GM12892 (cell line): ENCODE results near the gene CSK.
A peak's percentile ranks its signal among the peaks of the same experiment; 100 is the strongest.

Experiments
- DNase-seq: peaks from one replicate; pipeline ENCODE4 v3.0.0; 2011; ENCODE audit not compliant: insufficient read length
- FAIRE-seq: peaks from 2 replicates; lab custom pipeline; 2011; peaks lifted over from hg19 to GRCh38; lab: Jason Lieb, UNC
- POLR2A ChIP-seq: IDR thresholded peaks from 2 replicates; pipeline ENCODE4 v1.6.1; 2011; ENCODE audit warnings: low read depth, low read length, control low read depth
- POLR2AphosphoS5 ChIP-seq: IDR thresholded peaks from 2 replicates; pipeline ENCODE4 v1.6.1; 2011; ENCODE audit warnings: low read depth, low read length, control low read depth
- TAF1 ChIP-seq: IDR thresholded peaks from 2 replicates; pipeline ENCODE4 v1.6.1; 2011; ENCODE audit warnings: low read depth, mild to moderate bottlenecking, control low read depth, low read length, borderline replicate concordance

Gene CSK

DNA sequence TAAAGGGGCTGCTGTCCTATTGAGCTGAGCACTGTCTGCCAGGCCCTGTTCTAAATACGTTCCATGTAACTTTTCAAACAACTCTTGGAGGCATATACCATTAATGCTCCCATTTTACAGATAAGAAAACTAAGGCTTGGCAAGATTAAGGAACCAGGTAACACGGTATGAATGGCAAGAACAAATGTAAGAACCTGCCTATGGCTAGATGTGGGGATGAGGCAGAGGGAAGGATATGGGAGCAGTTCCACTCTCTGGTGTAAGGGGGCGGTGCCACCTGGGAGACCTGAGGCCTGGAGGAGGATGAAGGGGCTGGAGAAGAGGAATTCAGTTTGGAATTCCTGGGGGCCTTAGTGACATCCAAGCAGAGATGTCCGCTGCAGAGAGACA is 27.0 kb downstream of the CSK start:
- FAIRE-seq (no peak), DNase-seq (no peak)
- TF ChIP-seq POLR2A (no peak), POLR2AphosphoS5 (no peak), TAF1 (no peak)

DNA sequence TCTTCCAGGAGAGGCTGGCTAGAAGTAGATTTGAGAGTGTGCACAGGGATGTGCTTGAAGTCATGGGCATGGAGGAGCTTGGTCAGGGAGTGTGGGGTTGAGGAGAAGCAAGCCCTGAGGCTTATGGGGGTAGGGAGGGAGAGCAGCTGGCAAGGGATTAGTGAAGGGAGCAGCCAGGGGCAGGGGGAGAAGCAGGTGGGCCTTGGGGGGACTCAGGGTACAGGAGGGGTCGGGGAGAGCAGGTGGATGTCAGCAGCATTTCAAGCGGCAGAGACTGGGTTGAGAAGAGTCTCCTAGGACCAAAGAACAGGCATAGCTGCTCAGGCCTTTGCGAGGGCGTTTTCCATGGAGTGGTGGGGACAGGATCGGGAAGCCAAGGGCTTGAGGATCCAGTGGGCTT is 27.4 kb downstream of the CSK start:
- DNase-seq = no peak
- no peak for TF ChIP-seq TAF1
- no peak for TF ChIP-seq POLR2A
- no peak for TF ChIP-seq POLR2AphosphoS5
- no peak for FAIRE-seq

DNA sequence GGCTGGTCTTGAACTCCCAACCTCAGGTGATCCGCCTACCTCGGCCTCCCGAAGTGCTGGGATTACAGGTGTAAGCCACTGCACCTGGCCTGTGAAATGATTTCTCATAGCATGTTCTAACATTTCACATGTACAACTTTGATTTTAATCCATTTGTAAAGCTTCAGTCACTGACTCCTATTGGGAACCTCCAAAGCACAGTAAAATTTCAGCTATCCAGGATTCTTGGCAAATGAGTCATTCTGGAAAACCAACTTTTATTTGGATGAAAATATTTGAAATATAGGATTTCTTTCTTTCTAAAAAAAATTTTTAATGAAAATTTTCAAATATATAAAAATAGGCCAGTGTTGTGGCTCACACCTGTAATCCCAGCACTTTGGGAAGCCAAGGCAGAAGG is 28.1 kb downstream of the CSK start:
- DNase-seq = no peak
- FAIRE-seq = no peak
- no peak for TF ChIP-seq POLR2AphosphoS5

DNA sequence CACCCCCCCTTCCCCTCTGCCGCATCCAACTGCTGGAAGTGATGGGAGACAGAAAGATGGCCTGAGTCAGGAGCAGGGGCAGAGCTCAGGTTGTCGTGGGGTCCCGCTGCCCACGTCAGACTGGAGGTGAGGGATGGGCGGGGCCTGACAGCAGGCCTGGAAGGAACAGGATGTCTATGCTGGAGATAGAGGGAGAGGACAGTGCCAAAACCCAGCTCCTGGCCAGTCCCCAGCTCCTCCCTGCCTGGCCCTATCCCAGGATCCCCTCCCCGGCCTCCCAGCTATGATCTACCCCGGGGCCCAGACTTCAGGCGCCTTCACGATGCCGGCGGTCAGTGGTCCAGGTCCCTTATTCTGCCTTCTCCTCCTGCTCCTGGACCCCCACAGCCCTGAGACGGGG is 30.7 kb downstream of the CSK start, which contains the start of gene LMAN1L:
Gene LMAN1L, plus strand, starts transcription at position 303 of the 400 bp plus-strand sequence. Its CDS starts 20 bp downstream, at position 323.
- FAIRE-seq = no peak
- DNase-seq = no peak

DNA sequence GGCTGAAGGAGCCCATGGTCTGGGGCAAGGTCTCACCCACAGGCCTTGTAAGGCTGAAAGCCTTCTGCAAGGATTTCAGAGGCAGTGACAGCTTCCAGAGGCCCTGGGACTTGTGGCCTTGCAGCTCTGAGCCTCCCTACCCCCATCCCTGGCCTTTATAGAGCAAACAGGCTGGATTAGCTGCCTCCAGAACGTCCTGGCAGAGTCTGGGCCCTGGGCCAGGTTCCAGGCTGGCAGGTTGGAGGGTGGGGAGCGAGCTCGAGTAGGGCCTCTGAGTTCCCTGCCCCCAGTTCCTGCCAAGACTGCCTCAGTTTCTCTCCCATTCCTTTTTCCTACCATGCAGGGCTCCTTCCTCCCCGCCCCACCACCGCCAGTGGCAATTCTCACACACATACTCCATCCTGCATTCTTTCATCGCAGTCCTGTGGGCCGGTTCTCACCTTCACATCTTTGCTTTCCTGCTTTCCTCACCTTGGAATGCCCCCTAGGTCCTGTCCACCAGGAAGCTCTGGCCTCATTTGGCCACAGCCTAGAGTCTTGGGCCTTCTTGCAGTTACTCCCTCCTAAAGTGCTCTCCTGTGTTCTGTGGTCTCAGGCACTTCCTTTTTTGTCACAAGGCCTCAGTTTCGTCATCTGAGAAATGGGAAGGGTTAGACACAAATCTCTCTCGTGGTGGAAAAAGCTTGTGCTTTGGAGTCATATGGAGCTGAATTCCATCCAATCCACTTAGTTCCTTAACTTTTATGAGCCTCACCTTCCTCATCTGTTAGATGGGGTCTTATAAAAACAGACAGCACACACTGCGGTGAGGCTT is 33.4 kb downstream of the CSK start:
- no peak for TF ChIP-seq POLR2AphosphoS5
- FAIRE-seq = no peak
- no peak for DNase-seq

More for the DNA sequence above, 30.7 kb downstream of the CSK start, which contains the start of gene LMAN1L:
- TF ChIP-seq POLR2AphosphoS5 (no peak), POLR2A (no peak), TAF1 (no peak)

DNA sequence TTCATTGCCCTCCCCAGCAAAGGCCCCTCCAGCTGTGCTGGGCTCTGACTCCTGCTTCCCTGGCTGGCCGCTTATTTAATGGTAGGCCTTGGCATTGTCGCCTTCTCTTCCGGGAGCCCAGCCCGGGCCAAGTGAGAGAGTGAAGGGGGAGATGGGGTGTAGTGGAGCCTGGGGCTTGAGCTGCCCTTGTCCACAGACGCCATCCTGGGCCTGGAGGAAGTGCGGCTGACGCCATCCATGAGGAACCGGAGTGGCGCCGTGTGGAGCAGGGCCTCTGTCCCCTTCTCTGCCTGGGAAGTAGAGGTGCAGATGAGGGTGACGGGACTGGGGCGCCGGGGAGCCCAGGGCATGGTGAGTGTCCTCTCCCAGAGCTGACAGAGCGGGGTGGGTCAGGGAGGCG is 34.1 kb downstream of the CSK start:
- no peak for DNase-seq

DNA sequence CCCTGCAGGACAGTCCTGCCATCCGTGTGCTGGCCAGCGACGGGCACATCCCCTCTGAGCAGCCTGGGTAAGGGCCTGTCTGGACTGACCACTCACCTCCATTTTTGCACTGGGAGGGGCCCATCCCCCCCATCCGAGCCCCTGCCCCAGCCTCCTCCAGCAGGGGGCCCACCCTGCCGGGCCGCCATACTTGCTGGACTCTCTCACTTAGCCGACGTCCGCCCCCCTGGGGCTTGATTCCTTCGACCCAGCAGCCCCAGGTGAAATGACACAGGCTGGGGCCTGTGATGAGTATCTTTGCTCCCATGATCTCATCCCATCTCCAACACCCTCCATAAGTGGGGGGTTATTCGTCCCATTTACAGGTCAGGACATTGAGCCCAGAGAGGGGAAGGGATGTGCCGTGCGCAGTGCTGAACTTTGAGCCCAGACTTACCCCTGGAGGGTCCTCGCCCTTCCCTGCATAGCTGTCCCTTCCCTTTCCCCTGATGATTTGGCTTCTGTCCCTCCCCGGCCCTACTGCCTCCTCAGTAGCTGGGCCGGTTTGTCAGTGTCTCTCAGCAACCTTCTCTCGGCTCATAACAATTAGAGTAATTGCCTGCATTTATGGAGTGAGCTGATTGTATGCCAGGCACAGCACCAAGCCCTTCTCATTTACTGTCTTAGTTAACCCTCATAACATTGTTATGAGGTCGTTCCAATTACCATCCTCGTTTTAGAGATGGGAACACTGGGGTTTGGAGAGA is 34.9 kb downstream of the CSK start:
- TF ChIP-seq POLR2AphosphoS5 = no peak
- no peak for DNase-seq
- FAIRE-seq = no peak

More for the DNA sequence above, 34.1 kb downstream of the CSK start:
- FAIRE-seq = no peak
- TF ChIP-seq POLR2A (no peak), TAF1 (no peak), POLR2AphosphoS5 (no peak)

DNA sequence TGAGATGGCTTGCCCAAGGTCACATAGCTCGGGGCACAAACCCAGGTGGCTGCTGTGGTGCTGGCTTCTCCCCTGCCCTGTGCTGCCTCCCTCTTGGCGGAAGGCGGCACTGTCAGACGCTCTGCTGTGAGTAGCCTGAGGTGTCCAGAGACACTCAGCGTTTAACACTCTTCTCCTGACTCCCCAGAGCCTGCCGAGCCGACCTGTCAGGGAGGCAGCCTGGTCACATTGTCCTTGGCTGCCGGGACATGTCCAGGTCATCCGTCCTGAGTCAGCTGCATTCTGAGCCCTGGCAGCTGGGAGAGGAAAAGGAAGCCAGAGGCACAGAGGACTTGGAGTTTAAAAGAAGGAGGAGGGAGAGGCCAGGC is 35.5 kb downstream of the CSK start:
- FAIRE-seq (peak; percentile 27), DNase-seq (no peak)
- TF ChIP-seq TAF1 (no peak), POLR2AphosphoS5 (no peak), POLR2A (no peak)

DNA sequence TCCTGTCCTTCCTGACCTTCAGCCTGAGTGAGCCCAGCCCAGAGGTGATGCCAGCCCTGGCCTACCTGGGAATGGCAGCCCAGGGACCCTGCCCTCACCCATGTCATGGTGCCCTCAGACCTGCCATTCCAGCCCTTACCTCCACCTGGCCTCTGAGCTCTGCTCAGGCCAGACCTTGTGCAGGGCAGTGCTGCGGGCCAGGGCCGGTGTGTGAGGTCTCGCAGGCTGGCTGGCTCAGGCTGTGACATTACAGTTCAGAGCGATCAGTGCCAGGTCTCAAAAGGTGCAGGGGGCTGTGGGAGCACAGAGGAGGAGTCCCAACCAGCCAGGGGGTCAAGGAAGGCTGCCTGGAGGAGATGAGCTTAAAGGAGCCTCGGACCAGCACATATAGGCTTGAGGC is 38.2 kb downstream of the CSK start:
- FAIRE-seq (no peak), DNase-seq (no peak)
- TF ChIP-seq POLR2AphosphoS5 = no peak
- no peak for TF ChIP-seq TAF1
- no peak for TF ChIP-seq POLR2A

DNA sequence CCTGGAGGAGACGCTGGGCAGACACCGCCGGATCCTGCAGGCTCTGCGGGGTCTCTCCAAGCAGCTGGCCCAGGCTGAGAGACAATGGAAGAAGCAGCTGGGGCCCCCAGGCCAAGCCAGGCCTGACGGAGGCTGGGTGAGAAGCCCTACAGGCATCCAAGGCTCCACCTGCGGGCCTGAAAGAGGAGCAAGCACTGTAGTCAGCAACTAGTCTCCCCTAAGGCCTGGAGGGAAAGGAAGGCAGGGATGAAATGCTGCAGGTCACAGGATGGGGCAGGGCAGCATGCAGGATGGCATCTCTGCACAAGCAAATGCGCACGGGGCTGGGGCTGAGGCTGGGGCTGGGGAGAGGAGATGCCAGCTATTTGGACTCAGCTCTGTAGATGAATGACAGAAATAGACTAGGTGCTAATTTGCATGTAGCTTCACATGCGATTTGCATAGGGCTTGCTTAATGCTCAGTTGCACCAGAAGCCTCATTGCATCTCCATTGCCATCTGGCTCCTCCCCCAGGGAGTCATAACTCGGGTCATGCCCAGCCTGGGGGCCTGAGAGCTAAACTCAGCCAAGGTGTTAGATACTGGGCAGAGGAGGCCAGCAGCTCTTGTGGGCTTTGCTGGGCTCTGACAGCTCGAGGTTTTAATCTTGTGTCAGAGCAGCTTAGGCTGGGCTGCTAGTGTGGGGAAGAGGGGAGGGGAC is 39.4 kb downstream of the CSK start:
- DNase-seq (peak; percentile 68), FAIRE-seq (peak; percentile 92)
- TF ChIP-seq TAF1 (no peak), POLR2AphosphoS5 (no peak), POLR2A (no peak)

DNA sequence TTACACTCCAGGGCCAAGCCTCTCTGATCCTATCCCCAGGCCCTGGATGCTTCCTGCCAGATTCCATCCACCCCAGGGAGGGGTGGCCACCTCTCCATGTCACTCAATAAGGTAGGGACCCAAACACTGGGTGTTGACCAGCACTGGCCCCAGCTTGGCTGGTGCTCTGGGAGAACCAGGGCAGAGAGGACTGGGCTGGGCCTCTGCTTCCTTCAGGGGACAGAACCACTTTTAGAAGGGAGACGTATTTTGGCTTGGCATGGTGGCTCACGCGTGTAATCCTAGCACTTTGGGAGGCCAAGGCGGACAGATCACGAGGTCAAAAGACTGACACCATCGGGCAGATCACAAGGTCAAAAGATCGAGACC is 39.9 kb downstream of the CSK start:
- TF ChIP-seq POLR2A (no peak), TAF1 (no peak), POLR2AphosphoS5 (no peak)

DNA sequence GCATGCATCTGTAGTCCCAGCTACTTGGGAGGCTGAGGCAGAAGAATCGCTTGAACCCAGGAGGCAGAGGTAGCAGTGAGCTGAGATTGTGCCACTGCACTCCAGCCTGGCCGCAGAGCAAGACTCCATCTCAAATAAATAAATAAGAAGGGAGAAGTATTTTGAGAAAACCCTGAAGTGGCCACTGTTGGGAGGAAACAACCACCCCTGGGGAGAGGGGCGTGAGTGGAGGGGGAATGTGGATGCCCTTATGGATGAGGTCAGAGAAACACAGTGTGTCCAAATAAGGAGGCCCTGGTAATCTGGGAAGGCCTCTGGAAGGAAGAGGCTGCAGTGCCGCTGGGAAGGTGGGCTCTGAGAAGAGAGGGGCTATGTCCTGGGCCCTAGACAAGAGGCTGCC is 40.4 kb downstream of the CSK start:
- DNase-seq (no peak), FAIRE-seq (no peak)
- TF ChIP-seq POLR2AphosphoS5 = no peak
- no peak for TF ChIP-seq TAF1
- no peak for TF ChIP-seq POLR2A

More for the DNA sequence above, 39.9 kb downstream of the CSK start:
- DNase-seq = no peak
- FAIRE-seq = no peak

DNA sequence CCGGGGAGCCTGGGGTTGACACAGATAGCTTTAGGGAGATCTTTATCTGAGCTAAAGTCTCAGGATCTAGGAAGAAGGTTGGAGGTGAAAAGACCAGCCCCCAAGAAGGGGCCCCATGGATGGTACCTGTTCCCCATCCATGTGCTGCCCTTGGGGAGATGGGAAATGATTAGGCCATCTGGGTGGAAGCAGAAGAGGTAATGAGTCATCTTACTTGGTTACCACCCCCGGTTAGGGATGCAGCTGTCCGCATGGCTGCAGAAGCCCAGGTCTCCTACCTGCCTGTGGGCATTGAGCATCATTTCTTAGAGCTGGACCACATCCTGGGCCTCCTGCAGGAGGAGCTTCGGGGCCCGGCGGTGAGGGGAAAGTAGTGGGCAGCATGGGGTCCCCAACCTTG is 41.4 kb downstream of the CSK start:
- no peak for DNase-seq
- TF ChIP-seq POLR2A (no peak), POLR2AphosphoS5 (no peak), TAF1 (no peak)
- no peak for FAIRE-seq
